Neural cell (in vitro differentiated cells): Measurements from ENCODE around the gene C19orf85. TPM values are rescaled to one million over a fixed set of nuclear protein-coding genes. Genes with fewer than 3 reads are reported as not detected.
A peak's percentile ranks its signal among the peaks of the same experiment; 100 is the strongest.

Source experiments
- H2AFZ ChIP-seq: fragments of 200-600, 300-800 bp; sonication (generic), shearing (Covaris generic); 2 replicates; pipeline ENCODE4 v1.6.0; 2014; ENCODE audit warnings: low read depth, mild to moderate bottlenecking, antibody characterized with exemption, low read length, moderate library complexity
- H3F3A ChIP-seq: fragments of 200-600 bp; shearing (Covaris generic); 2 replicates; pipeline ENCODE4 v1.6.1; 2016; ENCODE audit warnings: mild to moderate bottlenecking, moderate library complexity, mixed read lengths, antibody characterized with exemption, low read length; ENCODE audit not compliant: insufficient read depth, poor library complexity, severe bottlenecking
- H3K27ac ChIP-seq: fragments of 200-600, 300-800 bp; sonication (generic), shearing (Covaris generic); 2 replicates; pipeline ENCODE4 v1.5.1; 2014; ENCODE audit warnings: mild to moderate bottlenecking, low read length, moderate library complexity
- H3K27me3 ChIP-seq: fragments of 300-800, 200-600 bp; sonication (generic), shearing (Covaris generic); 2 replicates; pipeline ENCODE4 v1.6.0; 2014; ENCODE audit warnings: mild to moderate bottlenecking, low read depth, low read length, moderate library complexity; ENCODE audit not compliant: insufficient read depth
- H3K36me3 ChIP-seq: fragments of 300-800, 200-600 bp; sonication (generic), shearing (Covaris generic); 2 replicates; pipeline ENCODE4 v1.5.1; 2014; ENCODE audit warnings: mild to moderate bottlenecking, antibody characterized with exemption, low read length, moderate library complexity; ENCODE audit not compliant: insufficient read depth
- H3K4me2 ChIP-seq: fragments of 300-800, 200-600 bp; sonication (generic), shearing (Covaris generic); 2 replicates; pipeline ENCODE4 v1.6.0; 2014; ENCODE audit warnings: mild to moderate bottlenecking, low read length
- H3K4me3 ChIP-seq: fragments of 300-800, 200-600 bp; sonication (generic), shearing (Covaris generic); 2 replicates; pipeline ENCODE4 v1.5.1; 2014; ENCODE audit warnings: mild to moderate bottlenecking, low read length, moderate library complexity
- H3K79me2 ChIP-seq: fragments of 200-600 bp; shearing (Covaris generic); replicated peaks from 2 replicates; pipeline ENCODE4 v1.6.0; 2014; ENCODE audit warnings: mild to moderate bottlenecking, low read length, moderate library complexity; ENCODE audit not compliant: insufficient read depth
- H3K9ac ChIP-seq: fragments of 300-800, 200-600 bp; sonication (generic), shearing (Covaris generic); 2 replicates; pipeline ENCODE4 v1.6.1; 2016; ENCODE audit warnings: mild to moderate bottlenecking, low read length, mixed read lengths
- H3K9me2 ChIP-seq: fragments of 200-600 bp; shearing (Covaris generic); 2 replicates; pipeline ENCODE4 v1.6.1; 2016; ENCODE audit warnings: mild to moderate bottlenecking, low read length, mixed read lengths; ENCODE audit not compliant: insufficient read depth
- H3K9me3 ChIP-seq: fragments of 200-600, 300-800 bp; sonication (generic), shearing (Covaris generic); 2 replicates; pipeline ENCODE4 v1.6.1; 2016; ENCODE audit warnings: mild to moderate bottlenecking, mixed run types, low read length, moderate library complexity, mixed read lengths
- H4K20me1 ChIP-seq: fragments of 200-600 bp; shearing (Covaris generic); 2 replicates; pipeline ENCODE4 v1.6.1; 2016; ENCODE audit warnings: mild to moderate bottlenecking, mixed run types; ENCODE audit not compliant: insufficient read depth
- CTCF ChIP-seq: fragments of 450-650 bp; IDR thresholded peaks from 2 replicates; pipeline ENCODE4 v1.5.1; 2014; ENCODE audit warnings: antibody characterized with exemption, mild to moderate bottlenecking, moderate library complexity; ENCODE audit not compliant: poor library complexity, severe bottlenecking
- EP300 ChIP-seq: fragments of 450-650 bp; conservative IDR thresholded peaks from 2 replicates; pipeline ENCODE4 v1.6.1; 2014; ENCODE audit warnings: antibody characterized with exemption, mild to moderate bottlenecking, moderate library complexity; ENCODE audit not compliant: poor library complexity, severe bottlenecking
- EZH2 ChIP-seq: fragments of 200-600, 300-800 bp; shearing (Covaris generic), sonication (generic); IDR thresholded peaks from 2 replicates; pipeline ENCODE4 v1.6.1; 2014; ENCODE audit warnings: antibody characterized with exemption, low read length, borderline replicate concordance, mild to moderate bottlenecking; ENCODE audit not compliant: insufficient read depth, poor library complexity, severe bottlenecking
- MXI1 ChIP-seq: fragments of 450-650 bp; conservative IDR thresholded peaks from 2 replicates; pipeline ENCODE4 v1.6.1; 2014; ENCODE audit warnings: antibody characterized with exemption, mild to moderate bottlenecking; ENCODE audit not compliant: poor library complexity, severe bottlenecking
- POLR2AphosphoS5 ChIP-seq: IDR thresholded peaks from 2 replicates; pipeline ENCODE4 v1.6.1; 2012
- RAD21 ChIP-seq: fragments of 450-650 bp; conservative IDR thresholded peaks from 2 replicates; pipeline ENCODE4 v1.6.1; 2014; ENCODE audit warnings: antibody characterized with exemption, mild to moderate bottlenecking, moderate library complexity
- REST ChIP-seq: IDR thresholded peaks from 2 replicates; pipeline ENCODE4 v1.6.1; 2012; ENCODE audit warnings: borderline replicate concordance
- SMC3 ChIP-seq: fragments of 450-650 bp; conservative IDR thresholded peaks from 2 replicates; pipeline ENCODE4 v1.6.1; 2014; ENCODE audit warnings: antibody characterized with exemption, mild to moderate bottlenecking, moderate library complexity; ENCODE audit not compliant: poor library complexity
- TAF1 ChIP-seq: IDR thresholded peaks from 2 replicates; pipeline ENCODE4 v1.6.1; 2012; ENCODE audit warnings: low read depth
- polyA plus RNA-seq: library from polyadenylated mRNA; depleted of rRNA; stranded (reverse); fragments of >200 nt; gene quantifications from 2 replicates; pipeline ENCODE4 v1.2.3, GENCODE V29; 2014

The C19orf85 gene
- polyA plus RNA-seq, 1 donor from 2014 or later, result 0.19 TPM

- Histone ChIP-seq H3K27ac (no peak overlapping the region), H3K4me3 (no peak overlapping the region), H3K9me3 (no peaks in the 10 kb centered on the region), H3K4me2 (no peak overlapping the region), H3K79me2 (no peaks in the 10 kb centered on the region), H3K27me3 (no peaks in the 10 kb centered on the region), H3K9ac (no peak overlapping the region), H3K9me2 (no peaks in the 10 kb centered on the region), H2AFZ (no peak overlapping the region), H4K20me1 (no peaks in the 10 kb centered on the region), H3F3A (no peaks in the 10 kb centered on the region), H3K36me3 (no peaks in the 10 kb centered on the region)
- TF ChIP-seq CTCF (peak; percentile 45), RAD21 (no peak), REST (no peak), EZH2 (no peak), MXI1 (no peak), POLR2AphosphoS5 (no peak), SMC3 (no peak), TAF1 (no peak), EP300 (no peak)
These were observed 2.9 kb upstream of the C19orf85 start for GRCh38 chr19:55467236-55468053.

- Histone ChIP-seq H3K36me3 (no peaks in the 10 kb centered on the region), H3K27ac (no peak overlapping the region), H3K79me2 (no peaks in the 10 kb centered on the region), H3K9me2 (no peaks in the 10 kb centered on the region), H3K4me2 (no peak overlapping the region), H3K27me3 (no peaks in the 10 kb centered on the region), H3K9me3 (no peaks in the 10 kb centered on the region), H4K20me1 (no peaks in the 10 kb centered on the region), H2AFZ (no peak overlapping the region), H3K4me3 (no peak overlapping the region), H3K9ac (no peak overlapping the region), H3F3A (no peaks in the 10 kb centered on the region)
- TF ChIP-seq MXI1 (no peak), TAF1 (no peak), RAD21 (no peak), SMC3 (no peak), EP300 (no peak), REST (no peak), EZH2 (no peak), CTCF (no peak), POLR2AphosphoS5 (no peak)
These were observed 1.7 kb upstream of the C19orf85 start for GRCh38 chr19:55466241-55466614.
